KMS-11 (cell line): Measurements from ENCODE around the gene HOMER2.
A peak's percentile ranks its signal among the peaks of the same experiment; 100 is the strongest.

ENCODE experiments used
- H2AFZ ChIP-seq: fragments of 200-600 bp; sonication (generic); 2 replicates; pipeline ENCODE4 v1.6.1; 2016; ENCODE audit warnings: antibody characterized with exemption, mixed run types, low read depth
- H3K27ac ChIP-seq: fragments of 200-600 bp; sonication (generic); 2 replicates; pipeline ENCODE4 v1.6.1; 2016; ENCODE audit warnings: mild to moderate bottlenecking, mixed run types
- H3K27me3 ChIP-seq: fragments of 200-600 bp; sonication (generic); 2 replicates; pipeline ENCODE4 v1.6.1; 2017; ENCODE audit warnings: mild to moderate bottlenecking, low read depth, mixed run types, moderate library complexity; ENCODE audit not compliant: insufficient read depth
- H3K36me3 ChIP-seq: fragments of 200-600 bp; sonication (generic); 2 replicates; pipeline ENCODE4 v1.6.1; 2017; ENCODE audit warnings: mild to moderate bottlenecking, mixed run types; ENCODE audit not compliant: insufficient read depth
- H3K4me1 ChIP-seq: fragments of 200-600 bp; sonication (generic); 2 replicates; pipeline ENCODE4 v1.6.1; 2016; ENCODE audit warnings: mild to moderate bottlenecking, low read depth, mixed run types; ENCODE audit not compliant: poor library complexity, severe bottlenecking
- H3K4me2 ChIP-seq: fragments of 200-600 bp; sonication (generic); 2 replicates; pipeline ENCODE4 v1.7.0; 2016; ENCODE audit warnings: mild to moderate bottlenecking, mixed run types
- H3K4me3 ChIP-seq: fragments of 200-600 bp; sonication (generic); IDR thresholded peaks from 2 replicates; pipeline ENCODE4 v1.6.1; 2017; ENCODE audit warnings: low read depth, low read length, mixed read lengths; ENCODE audit not compliant: insufficient read depth
- H3K79me2 ChIP-seq: fragments of 200-600 bp; sonication (generic); 2 replicates; pipeline ENCODE4 v1.6.1; 2016; ENCODE audit warnings: low read depth, mixed run types; ENCODE audit not compliant: insufficient read depth
- H3K9ac ChIP-seq: fragments of 200-600 bp; sonication (generic); 2 replicates; pipeline ENCODE4 v1.6.1; 2016; ENCODE audit warnings: mild to moderate bottlenecking, mixed run types
- H4K20me1 ChIP-seq: fragments of 200-600 bp; sonication (generic); 2 replicates; pipeline ENCODE4 v1.6.1; 2016; ENCODE audit warnings: mild to moderate bottlenecking, mixed run types; ENCODE audit not compliant: insufficient read depth
- CTCF ChIP-seq: fragments of 200-600 bp; sonication (generic); conservative IDR thresholded peaks from 2 replicates; pipeline ENCODE4 v1.6.1; 2017; ENCODE audit warnings: low read depth, mild to moderate bottlenecking, antibody characterized with exemption, low read length, moderate library complexity, mixed read lengths

Gene HOMER2

GRCh38 chr15:82959423-82959822 lies 6.9 kb upstream of the HOMER2 start:
- Histone ChIP-seq H3K4me3 (no peak overlapping the region), H3K9ac (no peak overlapping the region), H4K20me1 (no peaks in the 10 kb centered on the region), H3K36me3 (no peaks in the 10 kb centered on the region), H3K4me1 (no peaks in the 10 kb centered on the region), H2AFZ (no peak overlapping the region), H3K79me2 (no peaks in the 10 kb centered on the region), H3K27me3 (no peaks in the 10 kb centered on the region), H3K27ac (no peak overlapping the region), H3K4me2 (no peak overlapping the region)
- TF ChIP-seq CTCF: no peak

- Histone ChIP-seq H3K27ac (no peak overlapping the region), H3K9ac (no peak overlapping the region), H4K20me1 (no peaks in the 10 kb centered on the region), H3K4me1 (no peaks in the 10 kb centered on the region), H3K27me3 (no peaks in the 10 kb centered on the region), H3K36me3 (no peaks in the 10 kb centered on the region), H3K79me2 (no peaks in the 10 kb centered on the region), H3K4me3 (no peak overlapping the region), H3K4me2 (no peak overlapping the region), H2AFZ (no peak overlapping the region)
- no peak for TF ChIP-seq CTCF
These were observed 6.1 kb upstream of the HOMER2 start for GRCh38 chr15:82958638-82959037.

- no peak for TF ChIP-seq CTCF
- H3K27me3 ChIP-seq: peaks cover 7% of the 10 kb centered on the region
- no peaks in the 10 kb centered on the region for H3K79me2 ChIP-seq
- no peak overlapping the region for H3K27ac ChIP-seq
- no peaks in the 10 kb centered on the region for H3K36me3 ChIP-seq
- H3K4me2 ChIP-seq: peak overlapping the region; percentile 85
- no peaks in the 10 kb centered on the region for H4K20me1 ChIP-seq
- H3K4me1 ChIP-seq: peaks cover 29% of the 10 kb centered on the region
- peak overlapping the region; percentile 44; the same call in 1 of the 2 replicates for H2AFZ ChIP-seq
- no peak overlapping the region; the same call in 1 of the 2 replicates for H3K9ac ChIP-seq
- H3K4me3 ChIP-seq: no peak overlapping the region
These were observed 905 bp downstream of the HOMER2 start for GRCh38 chr15:82951472-82952157.

- H3K27ac ChIP-seq: peak overlapping the region; percentile 5; the same call in 1 of the 2 replicates
These were observed 1.7 kb downstream of the HOMER2 start for GRCh38 chr15:82950746-82951370.

More at GRCh38 chr15:82950746-82951370, 1.7 kb downstream of the HOMER2 start:
- Histone ChIP-seq H3K36me3 (no peaks in the 10 kb centered on the region), H4K20me1 (no peaks in the 10 kb centered on the region), H3K4me2 (peak overlapping the region; percentile 85), H3K27me3 (peaks cover 7% of the 10 kb centered on the region), H2AFZ (peak overlapping the region; percentile 17; the same call in 1 of the 2 replicates), H3K9ac (no peak overlapping the region; the same call in 1 of the 2 replicates), H3K4me3 (no peak overlapping the region), H3K4me1 (peaks cover 29% of the 10 kb centered on the region), H3K79me2 (no peaks in the 10 kb centered on the region)
- no peak for TF ChIP-seq CTCF
